H9 (cell line): ENCODE measurements around the gene PIGS. TPM values are rescaled to one million over a fixed set of nuclear protein-coding genes. Genes with fewer than 3 reads are reported as not detected.

ENCODE experiments used
- DNase-seq: peaks from one replicate; pipeline ENCODE4 v3.0.0-alpha.2; 2017
- H2AFZ ChIP-seq: one replicate; pipeline ENCODE4 v1.6.1; 2013; ENCODE audit warnings: mild to moderate bottlenecking, low read length, control low read depth, moderate library complexity
- H2AK5ac ChIP-seq: 2 replicates; pipeline ENCODE4 v1.6.1; 2013; ENCODE audit warnings: low read length, control low read depth, mixed read lengths; ENCODE audit not compliant: insufficient read length
- H2BK120ac ChIP-seq: one replicate; pipeline ENCODE4 v1.6.1; 2013; ENCODE audit warnings: low read depth, mild to moderate bottlenecking, low read length, control low read depth, inconsistent platforms; ENCODE audit not compliant: poor library complexity, severe bottlenecking
- H2BK12ac ChIP-seq: 2 replicates; pipeline ENCODE4 v1.6.1; 2013; ENCODE audit warnings: low read length, control low read depth, mixed read lengths, low read depth; ENCODE audit not compliant: insufficient read length
- H2BK15ac ChIP-seq: 2 replicates; pipeline ENCODE4 v1.6.1; 2013; ENCODE audit warnings: low read depth, low read length, control low read depth
- H2BK20ac ChIP-seq: one replicate; pipeline ENCODE4 v1.6.1; 2013; ENCODE audit warnings: low read depth, mild to moderate bottlenecking, low read length, control low read depth, inconsistent platforms; ENCODE audit not compliant: poor library complexity, severe bottlenecking
- H2BK5ac ChIP-seq: 2 replicates; pipeline ENCODE4 v1.6.1; 2013; ENCODE audit warnings: low read length, control low read depth, mixed read lengths; ENCODE audit not compliant: insufficient read length
- H3K14ac ChIP-seq: 2 replicates; pipeline ENCODE4 v1.6.1; 2013; ENCODE audit warnings: low read length, control low read depth; ENCODE audit not compliant: insufficient read depth
- H3K18ac ChIP-seq: 2 replicates; pipeline ENCODE4 v1.6.1; 2013; ENCODE audit warnings: low read depth, mild to moderate bottlenecking, mixed read lengths, low read length, control low read depth; ENCODE audit not compliant: insufficient read length
- H3K23ac ChIP-seq: 2 replicates; pipeline ENCODE4 v1.6.1; 2013; ENCODE audit warnings: low read length, control low read depth, mixed read lengths, low read depth; ENCODE audit not compliant: insufficient read length
- H3K23me2 ChIP-seq: 2 replicates; pipeline ENCODE4 v1.6.1; 2013; ENCODE audit warnings: low read depth, mild to moderate bottlenecking, mixed read lengths, low read length, control low read depth; ENCODE audit not compliant: insufficient read length, poor library complexity, severe bottlenecking
- H3K27ac ChIP-seq: 2 replicates; pipeline ENCODE4 v1.5.1; 2013; ENCODE audit warnings: low read length, control low read depth, mixed read lengths, low read depth; ENCODE audit not compliant: insufficient read length
- H3K27me3 ChIP-seq: 2 replicates; pipeline ENCODE4 v1.6.1; 2013; ENCODE audit warnings: low read length, control low read depth, inconsistent platforms; ENCODE audit not compliant: insufficient read depth
- H3K4ac ChIP-seq: 2 replicates; pipeline ENCODE4 v1.6.1; 2013; ENCODE audit warnings: low read depth, mild to moderate bottlenecking, control low read depth, inconsistent platforms, low read length, moderate library complexity
- H3K4me1 ChIP-seq: 2 replicates; pipeline ENCODE4 v1.6.1; 2013; ENCODE audit warnings: low read length, control low read depth, inconsistent platforms; ENCODE audit not compliant: insufficient read depth
- H3K4me2 ChIP-seq: 2 replicates; pipeline ENCODE4 v1.6.1; 2013; ENCODE audit warnings: low read length, control low read depth, mixed read lengths; ENCODE audit not compliant: insufficient read length, insufficient read depth
- H3K56ac ChIP-seq: 2 replicates; pipeline ENCODE4 v1.6.1; 2013; ENCODE audit warnings: low read depth, mild to moderate bottlenecking, mixed read lengths, low read length, control low read depth; ENCODE audit not compliant: insufficient read length
- H3K79me1 ChIP-seq: 2 replicates; pipeline ENCODE4 v1.6.1; 2013; ENCODE audit warnings: low read depth, mild to moderate bottlenecking, moderate library complexity, low read length, control low read depth, inconsistent platforms; ENCODE audit not compliant: insufficient read depth, poor library complexity, severe bottlenecking
- H3K79me2 ChIP-seq: 2 replicates; pipeline ENCODE4 v1.6.1; 2013; ENCODE audit warnings: low read length, control low read depth, inconsistent platforms; ENCODE audit not compliant: insufficient read depth
- H3K9ac ChIP-seq: 2 replicates; pipeline ENCODE4 v1.6.1; 2013; ENCODE audit warnings: low read length, control low read depth, mixed read lengths; ENCODE audit not compliant: insufficient read length; ENCODE audit errors: extremely low read depth
- H3K9me3 ChIP-seq: one replicate; pipeline ENCODE4 v1.6.1; 2013; ENCODE audit warnings: low read depth, low read length, inconsistent platforms; ENCODE audit not compliant: control insufficient read depth
- H3T11ph ChIP-seq: one replicate; pipeline ENCODE4 v1.6.1; 2013; ENCODE audit warnings: mild to moderate bottlenecking, low read length, control low read depth, inconsistent platforms
- H4K20me1 ChIP-seq: one replicate; pipeline ENCODE4 v1.6.1; 2013; ENCODE audit not compliant: control insufficient read depth, insufficient read length, insufficient read depth
- H4K5ac ChIP-seq: 2 replicates; pipeline ENCODE4 v1.6.1; 2013; ENCODE audit warnings: low read depth, mild to moderate bottlenecking, mixed read lengths, low read length, control low read depth; ENCODE audit not compliant: insufficient read length
- H4K8ac ChIP-seq: replicated peaks from 2 replicates; pipeline ENCODE4 v1.6.1; 2013; ENCODE audit warnings: low read length, control low read depth, mixed read lengths, low read depth; ENCODE audit not compliant: insufficient read length
- H4K91ac ChIP-seq: 2 replicates; pipeline ENCODE4 v1.6.1; 2013; ENCODE audit warnings: low read depth, mild to moderate bottlenecking, moderate library complexity, mixed read lengths, low read length, control low read depth; ENCODE audit not compliant: insufficient read length
- H3K27ac Mint-ChIP-seq, 3 experiments: 2 replicates in 2 of 3; 3 replicates in 1 of 3; pipeline ENCODE4 v1.8.0; 2020 to 2021; ENCODE audit warnings: mixed read lengths in 3 of 3, mild to moderate bottlenecking in 1 of 3, moderate library complexity in 1 of 3
- H3K27me3 Mint-ChIP-seq: 2 replicates; pipeline ENCODE4 v1.8.0; 2021; ENCODE audit warnings: low read depth, mild to moderate bottlenecking, moderate library complexity, mixed read lengths
- H3K36me3 Mint-ChIP-seq, 3 experiments: 2 replicates in 2 of 3; 3 replicates in 1 of 3; pipeline ENCODE4 v1.8.0; 2020 to 2021; ENCODE audit warnings: low read depth in 3 of 3, mixed read lengths in 3 of 3; ENCODE audit not compliant: insufficient read depth in 1 of 3
- H3K4me1 Mint-ChIP-seq, 2 experiments: 2 replicates each; pipeline ENCODE4 v1.8.0; 2020; ENCODE audit warnings: mixed read lengths in 2 of 2
- H3K4me3 Mint-ChIP-seq, 2 experiments: 2 replicates in 1 of 2; 3 replicates in 1 of 2; pipeline ENCODE4 v1.8.0; 2020 to 2021; ENCODE audit warnings: mild to moderate bottlenecking in 2 of 2, mixed read lengths in 2 of 2, moderate library complexity in 1 of 2
- H3K9me3 Mint-ChIP-seq, 2 experiments: 2 replicates in 1 of 2; 3 replicates in 1 of 2; pipeline ENCODE4 v1.8.0; 2020; ENCODE audit warnings: mild to moderate bottlenecking in 2 of 2, mixed read lengths in 2 of 2, moderate library complexity in 1 of 2
- CTCF ChIP-seq: fragments of 200-600 bp; sonication (generic); conservative IDR thresholded peaks from 3 replicates; pipeline ENCODE4 v1.8.0; 2021; ENCODE audit warnings: antibody characterized with exemption, mild to moderate bottlenecking
- WGBS: extraction: QIAGEN DNeasy Blood & Tissue Kit; methylation state at CpG from one replicate; pipeline ENCODE4 v1.1.7; 2013; ENCODE audit warnings: missing lambda C conversion rate, low lambda C conversion rate, mixed read lengths; ENCODE audit not compliant: insufficient read length; ENCODE audit errors: extremely low coverage; 5-methylcytosine and 5-hydroxymethylcytosine counted together
- total RNA-seq: library from RNA; stranded (reverse); gene quantifications from 2 replicates; pipeline ENCODE4 v1.2.1, GENCODE V29; 2021

Gene PIGS
- total RNA-seq, 1 experiment from 2014 or later: 45.8 TPM

DNA sequence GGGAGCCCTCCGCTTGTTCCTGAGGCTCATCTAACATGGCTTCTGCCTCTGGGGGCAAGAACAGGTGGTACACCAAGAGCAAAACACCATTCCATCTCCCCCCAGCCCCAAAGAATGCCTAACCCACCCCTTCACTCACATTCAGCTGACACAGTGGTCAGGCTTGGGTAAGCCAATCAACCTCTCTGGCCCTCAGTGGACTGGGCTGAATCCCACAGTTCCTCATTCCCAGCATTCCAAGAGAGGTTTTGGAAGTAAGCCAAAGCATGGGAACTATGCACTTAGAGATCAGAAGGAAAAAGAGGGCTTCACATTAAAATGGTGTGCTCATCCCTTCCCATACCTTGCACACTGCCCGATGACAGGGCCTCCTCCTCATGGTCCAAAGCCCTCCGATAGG is 7.8 kb downstream of the PIGS start:
- Mint-ChIP-seq H3K4me3 (no peak overlapping the region), H3K9me3 (no peaks in the 10 kb centered on the region), H3K27me3 (no peaks in the 10 kb centered on the region), H3K4me1 (no peaks in the 10 kb centered on the region), H3K27ac (peak overlapping the region in 1 of 3 experiments; percentile 90; a peak in 1 of 7 replicates), H3K36me3 (peaks cover 14 to 60% (median 30%) of the 10 kb centered on the region in 3 experiments)
- H3K4me1 ChIP-seq: no peaks in the 10 kb centered on the region
- no peak overlapping the region for H2BK12ac ChIP-seq
- no peak overlapping the region for H3K56ac ChIP-seq
- no peak overlapping the region for H3K23ac ChIP-seq
- no peak overlapping the region for H2AFZ ChIP-seq
- H2AK5ac ChIP-seq: no peak overlapping the region
- no peak overlapping the region for H3K4ac ChIP-seq
- no peak overlapping the region for H3T11ph ChIP-seq
- H3K4me2 ChIP-seq: no peak overlapping the region
- H3K14ac ChIP-seq: no peak overlapping the region
- no peak overlapping the region for H2BK5ac ChIP-seq
- H3K9me3 ChIP-seq: no peaks in the 10 kb centered on the region
- no CpG with 5 or more reads among the region's 3 CpGs for WGBS
- no peak overlapping the region for H4K8ac ChIP-seq
- no peak overlapping the region for H2BK120ac ChIP-seq
- H3K79me1 ChIP-seq: no peaks in the 10 kb centered on the region
- H3K27me3 ChIP-seq: no peaks in the 10 kb centered on the region
- no peak overlapping the region for H3K9ac ChIP-seq
- H3K79me2 ChIP-seq: no peaks in the 10 kb centered on the region
- DNase-seq: no peak
- H4K5ac ChIP-seq: no peak overlapping the region
- H4K20me1 ChIP-seq: no peaks in the 10 kb centered on the region
- TF ChIP-seq CTCF: no peak
- H4K91ac ChIP-seq: no peak overlapping the region
- no peak overlapping the region for H2BK20ac ChIP-seq
- H3K23me2 ChIP-seq: no peaks in the 10 kb centered on the region
- H3K18ac ChIP-seq: no peak overlapping the region
- H2BK15ac ChIP-seq: no peak overlapping the region
- no peak overlapping the region for H3K27ac ChIP-seq
